Measurements from ENCODE around the gene OTC.
A peak's percentile ranks its signal among the peaks of the same experiment; 100 is the strongest.

The OTC gene

DNA sequence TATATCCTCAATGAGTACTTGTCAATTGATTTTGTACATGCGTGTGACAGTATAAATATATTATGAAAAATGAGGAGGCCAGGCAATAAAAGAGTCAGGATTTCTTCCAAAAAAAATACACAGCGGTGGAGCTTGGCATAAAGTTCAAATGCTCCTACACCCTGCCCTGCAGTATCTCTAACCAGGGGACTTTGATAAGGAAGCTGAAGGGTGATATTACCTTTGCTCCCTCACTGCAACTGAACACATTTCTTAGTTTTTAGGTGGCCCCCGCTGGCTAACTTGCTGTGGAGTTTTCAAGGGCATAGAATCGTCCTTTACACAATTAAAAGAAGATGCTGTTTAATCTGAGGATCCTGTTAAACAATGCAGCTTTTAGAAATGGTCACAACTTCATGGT, at the start of gene OTC:
TSS of gene OTC (plus strand) at position 243 of the 400 bp plus-strand sequence. CDS start at position 336, 93 bp downstream.
- Histone ChIP-seq H3K9ac (ENCODE audit: low read depth in 1 of 2, low read length in 2 of 2) (peak within 1 kb of the TSS; percentile 43 to 47), H3K4me1 (ENCODE audit: control insufficient read depth in 1 of 2, insufficient read depth in 2 of 2, low read length in 2 of 2) (no peaks in the 10 kb centered on the region), H3K4me3 (ENCODE audit: low read depth in 1 of 2, low read length in 2 of 2) (peak within 1 kb of the TSS; percentile 57 to 67), H3K36me3 (ENCODE audit: control insufficient read depth in 1 of 2, insufficient read depth in 2 of 2, low read length in 2 of 2) (no peaks in the 10 kb centered on the region), H3K27me3 (ENCODE audit: control insufficient read depth in 1 of 2, insufficient read depth in 2 of 2, low read length in 2 of 2) (no peaks in the 10 kb centered on the region), H3K27ac (ENCODE audit: low read depth, low read length) (no peak within 1 kb of the TSS), H3K9me3 (ENCODE audit: control insufficient read depth in 1 of 2, low read length in 2 of 2) (no peaks in the 10 kb centered on the region)

DNA sequence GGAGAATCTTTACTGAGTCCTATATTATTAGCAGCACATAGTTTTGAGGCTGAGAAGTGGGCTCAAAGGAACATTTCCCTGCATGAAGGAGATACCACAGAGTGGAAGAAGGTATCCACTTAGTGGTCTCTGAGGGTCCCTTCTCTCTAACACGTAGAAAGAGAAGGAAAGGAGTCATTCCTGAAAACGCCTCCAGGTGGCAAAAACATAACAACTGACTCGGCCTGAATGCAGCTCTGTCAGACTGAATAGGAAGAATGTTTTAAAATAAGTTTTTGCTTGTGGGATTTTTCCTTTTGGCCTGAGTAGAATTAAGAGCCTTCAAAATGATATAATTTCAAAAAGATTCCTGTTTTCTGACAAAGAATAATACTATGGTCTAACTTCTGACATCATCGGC, 48.4 kb upstream of the OTC start:
- Histone ChIP-seq H3K4me1 (ENCODE audit: control insufficient read depth in 1 of 2, insufficient read depth in 2 of 2, low read length in 2 of 2) (no peaks in the 10 kb centered on the region), H3K27me3 (ENCODE audit: control insufficient read depth in 1 of 2, insufficient read depth in 2 of 2, low read length in 2 of 2) (no peaks in the 10 kb centered on the region), H3K36me3 (ENCODE audit: control insufficient read depth in 1 of 2, insufficient read depth in 2 of 2, low read length in 2 of 2) (no peaks in the 10 kb centered on the region), H3K27ac (ENCODE audit: low read depth, low read length) (no peak overlapping the region), H3K4me3 (ENCODE audit: low read depth in 1 of 2, low read length in 2 of 2) (no peak overlapping the region), H3K9ac (ENCODE audit: low read depth in 1 of 2, low read length in 2 of 2) (no peak overlapping the region), H3K9me3 (ENCODE audit: control insufficient read depth in 1 of 2, low read length in 2 of 2) (no peaks in the 10 kb centered on the region)

DNA sequence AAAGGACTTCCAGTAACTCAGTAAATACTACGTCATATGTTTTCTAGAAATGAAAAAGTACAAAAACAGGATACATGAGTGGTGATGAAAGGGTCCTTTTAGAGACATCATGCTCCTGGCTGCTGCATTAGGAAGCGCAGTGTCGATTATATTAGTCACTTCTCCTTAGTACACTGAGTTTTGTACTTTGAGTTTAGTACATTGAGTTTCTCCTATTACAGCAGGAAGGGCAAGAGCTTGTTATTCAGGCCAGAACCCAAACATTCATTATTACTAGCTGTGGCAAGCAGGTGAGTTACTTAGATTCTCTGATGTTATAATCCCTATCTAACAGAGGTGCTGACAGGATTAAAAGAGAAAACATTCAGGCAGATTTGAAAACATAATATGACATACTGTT, 46.4 kb upstream of the OTC start:
- Histone ChIP-seq H3K9ac (ENCODE audit: low read depth in 1 of 2, low read length in 2 of 2) (no peak overlapping the region), H3K27ac (ENCODE audit: low read depth, low read length) (no peak overlapping the region), H3K9me3 (ENCODE audit: control insufficient read depth in 1 of 2, low read length in 2 of 2) (no peaks in the 10 kb centered on the region), H3K36me3 (ENCODE audit: control insufficient read depth in 1 of 2, insufficient read depth in 2 of 2, low read length in 2 of 2) (no peaks in the 10 kb centered on the region), H3K4me3 (ENCODE audit: low read depth in 1 of 2, low read length in 2 of 2) (no peak overlapping the region), H3K27me3 (ENCODE audit: control insufficient read depth in 1 of 2, insufficient read depth in 2 of 2, low read length in 2 of 2) (no peaks in the 10 kb centered on the region), H3K4me1 (ENCODE audit: control insufficient read depth in 1 of 2, insufficient read depth in 2 of 2, low read length in 2 of 2) (no peaks in the 10 kb centered on the region)

DNA sequence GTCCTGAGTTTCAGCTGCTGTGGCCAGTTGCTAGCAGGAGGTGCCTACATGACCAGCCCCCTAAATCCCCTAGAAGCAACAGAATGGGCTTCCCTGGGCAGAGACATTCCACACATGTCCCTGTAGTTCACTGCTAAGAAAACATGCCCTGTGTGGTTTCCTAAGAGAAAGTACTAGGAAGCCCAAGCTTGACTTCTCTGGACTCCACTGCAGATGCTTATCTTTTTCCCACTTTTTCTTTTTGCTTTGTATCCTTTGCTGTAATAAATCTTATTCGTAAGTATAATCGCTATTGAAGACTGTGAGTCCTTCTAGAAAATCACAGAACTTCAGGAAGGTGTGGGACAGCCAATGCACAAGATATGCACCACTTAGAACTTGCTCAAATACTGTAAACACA, 40.7 kb upstream of the OTC start:
- Histone ChIP-seq H3K27ac (ENCODE audit: low read depth, low read length) (no peak overlapping the region), H3K9me3 (ENCODE audit: control insufficient read depth in 1 of 2, low read length in 2 of 2) (no peaks in the 10 kb centered on the region), H3K36me3 (ENCODE audit: control insufficient read depth in 1 of 2, insufficient read depth in 2 of 2, low read length in 2 of 2) (no peaks in the 10 kb centered on the region), H3K27me3 (ENCODE audit: control insufficient read depth in 1 of 2, insufficient read depth in 2 of 2, low read length in 2 of 2) (no peaks in the 10 kb centered on the region), H3K4me3 (ENCODE audit: low read depth in 1 of 2, low read length in 2 of 2) (no peak overlapping the region), H3K9ac (ENCODE audit: low read depth in 1 of 2, low read length in 2 of 2) (no peak overlapping the region), H3K4me1 (ENCODE audit: control insufficient read depth in 1 of 2, insufficient read depth in 2 of 2, low read length in 2 of 2) (no peaks in the 10 kb centered on the region)

GRCh38 chrX:38312436-38312835, 40.0 kb upstream of the OTC start:
- Histone ChIP-seq H3K4me1 (ENCODE audit: control insufficient read depth in 1 of 2, insufficient read depth in 2 of 2, low read length in 2 of 2) (no peaks in the 10 kb centered on the region), H3K9ac (ENCODE audit: low read depth in 1 of 2, low read length in 2 of 2) (no peak overlapping the region), H3K36me3 (ENCODE audit: control insufficient read depth in 1 of 2, insufficient read depth in 2 of 2, low read length in 2 of 2) (no peaks in the 10 kb centered on the region), H3K27me3 (ENCODE audit: control insufficient read depth in 1 of 2, insufficient read depth in 2 of 2, low read length in 2 of 2) (no peaks in the 10 kb centered on the region), H3K4me3 (ENCODE audit: low read depth in 1 of 2, low read length in 2 of 2) (no peak overlapping the region), H3K9me3 (ENCODE audit: control insufficient read depth in 1 of 2, low read length in 2 of 2) (no peaks in the 10 kb centered on the region), H3K27ac (ENCODE audit: low read depth, low read length) (no peak overlapping the region)

GRCh38 chrX:38313190-38313589, 39.2 kb upstream of the OTC start:
- Histone ChIP-seq H3K36me3 (ENCODE audit: control insufficient read depth in 1 of 2, insufficient read depth in 2 of 2, low read length in 2 of 2) (no peaks in the 10 kb centered on the region), H3K9me3 (ENCODE audit: control insufficient read depth in 1 of 2, low read length in 2 of 2) (no peaks in the 10 kb centered on the region), H3K4me3 (ENCODE audit: low read depth in 1 of 2, low read length in 2 of 2) (no peak overlapping the region), H3K9ac (ENCODE audit: low read depth in 1 of 2, low read length in 2 of 2) (no peak overlapping the region), H3K27ac (ENCODE audit: low read depth, low read length) (no peak overlapping the region), H3K4me1 (ENCODE audit: control insufficient read depth in 1 of 2, insufficient read depth in 2 of 2, low read length in 2 of 2) (no peaks in the 10 kb centered on the region), H3K27me3 (ENCODE audit: control insufficient read depth in 1 of 2, insufficient read depth in 2 of 2, low read length in 2 of 2) (no peaks in the 10 kb centered on the region)

GRCh38 chrX:38315186-38315585, 37.2 kb upstream of the OTC start:
- H3K9me3 ChIP-seq (ENCODE audit: control insufficient read depth in 1 of 2, low read length in 2 of 2) = no peaks in the 10 kb centered on the region
- no peaks in the 10 kb centered on the region for H3K27me3 ChIP-seq (ENCODE audit: control insufficient read depth in 1 of 2, insufficient read depth in 2 of 2, low read length in 2 of 2)
- no peaks in the 10 kb centered on the region for H3K4me1 ChIP-seq (ENCODE audit: control insufficient read depth in 1 of 2, insufficient read depth in 2 of 2, low read length in 2 of 2)
- peaks cover 0 to 4% of the 10 kb centered on the region in 2 donors for H3K36me3 ChIP-seq (ENCODE audit: control insufficient read depth in 1 of 2, insufficient read depth in 2 of 2, low read length in 2 of 2)
- H3K9ac ChIP-seq (ENCODE audit: low read depth in 1 of 2, low read length in 2 of 2) = no peak overlapping the region
- no peak overlapping the region for H3K4me3 ChIP-seq (ENCODE audit: low read depth in 1 of 2, low read length in 2 of 2)
- H3K27ac ChIP-seq (ENCODE audit: low read depth, low read length) = no peak overlapping the region

DNA sequence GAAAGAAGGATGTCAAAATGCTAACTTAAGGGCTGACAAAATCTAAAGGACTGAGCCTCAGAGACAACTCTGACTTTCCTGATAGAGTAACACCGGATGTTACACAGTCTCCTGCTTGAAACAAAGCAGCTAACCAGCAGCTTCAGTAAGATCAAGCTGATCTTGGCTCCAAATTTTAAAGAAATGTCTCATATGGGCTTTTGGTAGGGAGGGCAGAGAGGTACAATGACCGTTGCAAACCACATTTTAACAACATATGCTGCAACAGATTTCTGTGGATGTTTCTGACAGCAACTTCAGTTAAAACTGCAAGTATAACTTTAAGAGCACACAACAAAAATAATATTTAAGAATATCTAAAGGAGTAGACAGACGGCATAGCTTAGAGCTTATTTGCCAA, 34.2 kb upstream of the OTC start:
- no peak overlapping the region for H3K27ac ChIP-seq (ENCODE audit: low read depth, low read length)
- H3K36me3 ChIP-seq (ENCODE audit: control insufficient read depth in 1 of 2, insufficient read depth in 2 of 2, low read length in 2 of 2) = peaks cover 0 to 4% of the 10 kb centered on the region in 2 donors
- H3K9me3 ChIP-seq (ENCODE audit: control insufficient read depth in 1 of 2, low read length in 2 of 2) = no peaks in the 10 kb centered on the region
- H3K4me3 ChIP-seq (ENCODE audit: low read depth in 1 of 2, low read length in 2 of 2) = no peak overlapping the region
- no peaks in the 10 kb centered on the region for H3K4me1 ChIP-seq (ENCODE audit: control insufficient read depth in 1 of 2, insufficient read depth in 2 of 2, low read length in 2 of 2)
- H3K9ac ChIP-seq (ENCODE audit: low read depth in 1 of 2, low read length in 2 of 2) = no peak overlapping the region
- H3K27me3 ChIP-seq (ENCODE audit: control insufficient read depth in 1 of 2, insufficient read depth in 2 of 2, low read length in 2 of 2) = no peaks in the 10 kb centered on the region

DNA sequence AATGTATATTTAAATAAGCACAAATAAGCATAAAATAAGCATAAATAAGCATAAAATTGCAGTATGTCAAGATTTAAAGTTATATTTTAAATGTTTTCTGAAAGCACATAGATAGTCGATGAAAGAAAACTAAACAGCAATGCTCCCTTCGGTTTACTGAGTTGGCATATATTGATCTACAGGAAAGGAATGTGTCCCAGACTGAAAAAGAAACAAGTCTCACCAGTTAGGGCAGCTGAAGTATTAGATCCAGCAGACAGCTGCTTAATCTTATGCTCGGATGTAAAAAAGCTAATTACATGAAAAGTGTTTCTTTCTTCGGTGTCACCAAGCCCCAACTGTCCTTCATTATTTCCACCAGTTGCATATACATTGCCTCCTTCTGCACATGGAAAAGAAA, 33.8 kb upstream of the OTC start:
- no peak overlapping the region for H3K27ac ChIP-seq (ENCODE audit: low read depth, low read length)
- no peak overlapping the region for H3K4me3 ChIP-seq (ENCODE audit: low read depth in 1 of 2, low read length in 2 of 2)
- no peaks in the 10 kb centered on the region for H3K27me3 ChIP-seq (ENCODE audit: control insufficient read depth in 1 of 2, insufficient read depth in 2 of 2, low read length in 2 of 2)
- H3K9me3 ChIP-seq (ENCODE audit: control insufficient read depth in 1 of 2, low read length in 2 of 2) = no peaks in the 10 kb centered on the region
- H3K9ac ChIP-seq (ENCODE audit: low read depth in 1 of 2, low read length in 2 of 2) = no peak overlapping the region
- no peaks in the 10 kb centered on the region for H3K4me1 ChIP-seq (ENCODE audit: control insufficient read depth in 1 of 2, insufficient read depth in 2 of 2, low read length in 2 of 2)
- peaks cover 0 to 4% of the 10 kb centered on the region in 2 donors for H3K36me3 ChIP-seq (ENCODE audit: control insufficient read depth in 1 of 2, insufficient read depth in 2 of 2, low read length in 2 of 2)

DNA sequence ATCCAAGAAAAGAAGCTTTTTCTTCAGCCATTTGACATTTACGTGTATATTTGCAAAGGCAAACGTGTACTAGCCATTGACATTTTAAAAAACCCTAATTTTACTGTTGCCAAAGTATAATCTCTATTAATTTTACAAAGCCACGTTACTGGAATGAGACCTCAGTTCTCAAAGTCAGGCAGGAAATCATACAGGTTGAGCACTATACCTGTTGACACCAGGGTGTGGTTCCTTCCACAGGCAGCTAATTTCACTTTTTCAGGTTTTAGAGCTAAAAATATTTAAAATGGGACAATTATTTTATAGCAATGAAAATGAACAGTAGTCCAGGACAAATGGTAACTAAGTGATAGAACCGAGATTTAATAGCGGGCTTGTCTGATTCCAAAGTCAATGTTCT, 31.6 kb upstream of the OTC start:
- Histone ChIP-seq H3K27ac (ENCODE audit: low read depth, low read length) (no peak overlapping the region), H3K9ac (ENCODE audit: low read depth in 1 of 2, low read length in 2 of 2) (no peak overlapping the region), H3K36me3 (ENCODE audit: control insufficient read depth in 1 of 2, insufficient read depth in 2 of 2, low read length in 2 of 2) (peaks cover 0 to 4% of the 10 kb centered on the region in 2 donors), H3K27me3 (ENCODE audit: control insufficient read depth in 1 of 2, insufficient read depth in 2 of 2, low read length in 2 of 2) (no peaks in the 10 kb centered on the region), H3K9me3 (ENCODE audit: control insufficient read depth in 1 of 2, low read length in 2 of 2) (no peaks in the 10 kb centered on the region), H3K4me1 (ENCODE audit: control insufficient read depth in 1 of 2, insufficient read depth in 2 of 2, low read length in 2 of 2) (no peaks in the 10 kb centered on the region), H3K4me3 (ENCODE audit: low read depth in 1 of 2, low read length in 2 of 2) (no peak overlapping the region)

GRCh38 chrX:38326086-38326485, 26.3 kb upstream of the OTC start:
- H3K36me3 ChIP-seq (ENCODE audit: control insufficient read depth in 1 of 2, insufficient read depth in 2 of 2, low read length in 2 of 2) = no peaks in the 10 kb centered on the region
- H3K9me3 ChIP-seq (ENCODE audit: control insufficient read depth in 1 of 2, low read length in 2 of 2) = no peaks in the 10 kb centered on the region
- H3K27me3 ChIP-seq (ENCODE audit: control insufficient read depth in 1 of 2, insufficient read depth in 2 of 2, low read length in 2 of 2) = no peaks in the 10 kb centered on the region
- H3K27ac ChIP-seq (ENCODE audit: low read depth, low read length) = no peak overlapping the region
- H3K9ac ChIP-seq (ENCODE audit: low read depth in 1 of 2, low read length in 2 of 2) = peak overlapping the region in 1 of 2 donors; percentile 51
- H3K4me1 ChIP-seq (ENCODE audit: control insufficient read depth in 1 of 2, insufficient read depth in 2 of 2, low read length in 2 of 2) = peaks cover 8 to 10% of the 10 kb centered on the region in 2 donors
- H3K4me3 ChIP-seq (ENCODE audit: low read depth in 1 of 2, low read length in 2 of 2) = peak overlapping the region; percentile 65 to 81

Measured in duodenal mucosa (tissue), 2 donors.